HUDEP-2 (cell line): Measurements from ENCODE around the gene CDV3.

Experiments
- DNase-seq, 76 experiments: peaks; one replicate each; lab custom pipeline; 2025; ENCODE audit not compliant: unreplicated experiment in 76 of 76; lab: John Stamatoyannopoulos, UW

The CDV3 gene

GRCh38 chr3:133599280-133599679 lies 25.8 kb downstream of the CDV3 start:
- no peak for DNase-seq

DNA sequence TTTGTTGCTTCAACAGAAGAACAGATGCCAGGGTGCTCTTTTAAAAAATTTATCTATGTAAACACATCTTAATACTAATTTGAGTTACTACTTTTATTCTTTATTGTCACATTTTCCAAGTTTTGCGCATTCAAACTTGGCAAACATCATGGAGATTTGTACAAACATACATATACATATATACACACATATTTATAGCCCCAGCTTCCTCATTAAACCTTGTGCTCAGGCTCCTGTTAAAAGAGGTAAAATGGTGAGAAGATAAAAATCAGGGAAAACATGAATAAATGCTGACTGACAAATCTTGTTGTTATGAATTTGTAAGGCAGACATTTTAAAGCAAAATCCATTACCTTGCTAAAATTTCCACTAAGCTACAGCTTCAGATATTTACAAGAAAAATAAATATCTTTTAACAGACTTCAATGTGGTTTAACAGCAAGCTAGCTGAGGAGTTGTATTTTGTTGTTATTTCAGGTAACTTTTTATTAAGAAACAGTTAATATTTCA lies 27.1 kb downstream of the CDV3 start:
- DNase-seq: no peak

- no peak for DNase-seq
Measured at GRCh38 chr3:133606342-133606741, 32.9 kb downstream of the CDV3 start.

GRCh38 chr3:133606902-133607301 lies 33.4 kb downstream of the CDV3 start:
- no peak for DNase-seq

- no peak for DNase-seq
Measured at GRCh38 chr3:133607816-133608215, 34.3 kb downstream of the CDV3 start.

DNA sequence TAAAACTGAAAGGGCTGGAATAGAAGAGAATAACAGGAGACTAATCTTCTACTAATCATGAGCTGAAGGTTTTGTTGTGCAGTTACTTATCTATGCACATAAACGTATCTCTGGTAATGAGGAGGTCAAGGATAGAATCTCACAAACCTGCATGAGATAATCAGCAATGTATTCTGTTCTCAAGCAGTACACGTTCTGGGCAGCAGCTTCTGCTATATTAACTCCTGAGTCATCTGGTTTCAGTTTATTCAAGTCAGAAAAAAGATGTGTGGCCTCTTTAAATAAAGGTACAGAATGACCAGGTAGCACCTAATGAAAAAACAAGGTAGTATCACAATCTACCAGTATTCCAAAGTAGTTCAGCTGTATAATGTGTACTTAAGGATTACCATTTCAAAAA lies 34.9 kb downstream of the CDV3 start:
- no peak for DNase-seq

- no peak for DNase-seq
Measured at GRCh38 chr3:133610031-133610430, 36.5 kb downstream of the CDV3 start.

DNA sequence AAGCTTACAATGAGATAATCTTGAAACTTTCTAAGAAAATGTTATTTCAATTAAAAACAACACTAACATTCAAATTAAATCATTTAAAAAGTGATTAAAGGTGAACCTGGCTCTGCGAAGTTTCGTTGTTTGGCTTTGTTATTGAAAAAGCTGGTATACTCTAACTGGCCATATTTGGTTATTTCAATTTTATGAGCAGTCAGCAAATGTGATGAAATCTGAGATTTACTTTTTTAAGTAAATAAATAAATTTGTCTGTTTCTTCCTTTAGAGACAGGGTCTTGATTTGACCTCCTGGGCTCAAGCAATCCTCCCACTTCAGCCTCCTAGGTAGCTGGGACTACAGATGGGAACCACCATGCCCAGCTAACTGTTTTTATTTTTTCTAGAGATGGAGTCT lies 38.0 kb downstream of the CDV3 start:
- DNase-seq: no peak

DNA sequence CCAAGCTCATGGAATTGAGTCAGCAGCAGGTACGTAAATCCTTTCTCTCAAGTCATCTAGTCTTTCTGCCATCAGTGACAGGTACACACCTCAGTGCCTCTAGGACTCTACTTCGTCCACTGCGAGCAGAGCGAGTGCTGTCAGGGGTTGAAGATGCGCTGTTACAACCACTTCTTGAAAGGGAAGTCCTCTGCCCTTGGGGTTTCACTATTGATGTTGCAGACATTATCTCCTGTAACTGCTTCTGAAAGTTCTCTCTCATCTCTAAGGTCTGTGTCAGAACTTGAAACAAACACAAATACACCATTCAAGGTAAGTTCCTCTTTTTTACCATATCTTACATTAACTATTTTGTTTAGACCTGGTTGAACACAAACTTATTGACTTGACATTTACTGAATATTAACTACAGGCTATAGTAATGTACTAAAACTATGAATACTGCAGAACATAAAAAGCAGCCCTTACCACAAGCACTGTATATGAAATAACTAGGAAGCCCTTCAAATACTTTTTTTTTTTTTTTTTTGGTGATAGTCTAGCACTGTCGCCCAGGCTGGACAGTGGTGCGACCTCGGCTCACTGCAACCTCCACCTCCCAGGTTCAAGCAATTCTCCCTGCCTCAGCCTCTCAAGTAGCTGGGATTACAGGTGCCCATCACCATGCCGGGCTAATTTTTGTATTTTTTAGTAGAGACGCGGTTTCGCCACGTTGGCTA lies 46.7 kb downstream of the CDV3 start:
- DNase-seq: no peak

- no peak for DNase-seq
Measured at GRCh38 chr3:133627789-133628188, 54.3 kb downstream of the CDV3 start.

- peak in 1 of 76 experiments; percentile 4 for DNase-seq
Measured at GRCh38 chr3:133629146-133629545, 55.7 kb downstream of the CDV3 start.

- DNase-seq: no peak
Measured at GRCh38 chr3:133633439-133633838, 60.0 kb downstream of the CDV3 start.
